T-helper 2 cell treated with Interferon-gamma antibody and Interleukin-4, amounts not matched to agents 5 μg/mL and 100 μg/mL, for 36 hours (primary cell): ENCODE measurements around the gene NPAS2.
A peak's percentile ranks its signal among the peaks of the same experiment; 100 is the strongest.

Experiments
- DNase-seq: peaks from one replicate; pipeline ENCODE4 v3.0.0; 2021; ENCODE audit warnings: low spot score
- H3K27ac Mint-ChIP-seq: one replicate; pipeline ENCODE4 v1.8.0; 2021; ENCODE audit warnings: mild to moderate bottlenecking, mixed read lengths
- H3K27me3 Mint-ChIP-seq: one replicate; pipeline ENCODE4 v1.8.0; 2021; ENCODE audit warnings: low read depth, mixed read lengths
- H3K36me3 Mint-ChIP-seq: one replicate; pipeline ENCODE4 v1.8.0; 2021; ENCODE audit warnings: low read depth, mixed read lengths
- H3K4me1 Mint-ChIP-seq: one replicate; pipeline ENCODE4 v1.8.0; 2021; ENCODE audit warnings: low read depth, mixed read lengths
- H3K4me3 Mint-ChIP-seq: one replicate; pipeline ENCODE4 v1.8.0; 2022; ENCODE audit warnings: mild to moderate bottlenecking, moderate library complexity, mixed read lengths
- H3K9me3 Mint-ChIP-seq: one replicate; pipeline ENCODE4 v1.8.0; 2021; ENCODE audit warnings: mixed read lengths

The NPAS2 gene

DNA sequence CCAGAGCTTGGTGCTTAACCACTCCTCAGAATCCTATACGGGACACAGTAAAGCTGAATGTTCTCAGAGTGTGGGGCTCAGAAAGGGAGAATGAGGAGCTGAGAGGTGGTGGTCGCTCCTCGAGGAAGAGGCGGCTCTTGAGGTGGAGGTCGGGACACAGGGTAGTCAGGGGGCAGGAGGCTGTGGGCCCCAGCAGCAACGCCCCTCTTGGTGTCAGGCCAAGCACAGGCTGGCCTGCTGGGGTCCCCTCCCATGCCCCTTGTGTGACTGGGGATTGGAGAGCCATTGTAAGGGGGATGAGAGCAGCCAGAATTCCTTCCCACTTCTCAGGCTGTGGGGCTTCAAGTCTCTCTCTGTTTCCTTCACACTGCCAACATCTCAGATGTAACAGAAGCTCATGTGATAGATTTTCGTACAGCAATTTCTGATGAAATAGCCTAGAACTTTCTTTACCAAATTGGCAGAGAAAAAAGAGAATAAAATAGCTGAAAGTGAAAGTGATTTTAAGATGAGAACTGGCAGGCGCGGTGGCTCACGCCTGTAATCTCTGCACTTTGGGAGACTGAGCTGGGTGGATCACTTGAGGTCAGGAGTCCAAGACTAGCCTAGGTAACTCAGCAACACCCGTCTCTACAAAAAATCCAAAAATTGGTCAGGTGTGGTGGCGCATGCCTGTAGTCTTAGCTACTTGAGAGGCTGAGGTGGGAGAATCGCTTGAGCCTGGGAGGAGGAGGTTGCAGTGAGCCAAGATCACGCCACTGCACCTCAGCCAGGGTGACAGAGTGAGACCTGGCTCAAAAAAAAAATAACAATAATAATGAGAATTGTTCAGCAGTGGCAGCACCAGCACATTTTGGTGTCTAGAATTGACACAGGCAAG lies 121.1 kb downstream of the NPAS2 start:
- Mint-ChIP-seq H3K4me3 (peak overlapping the region; percentile 78), H3K9me3 (no peaks in the 10 kb centered on the region), H3K27ac (peak overlapping the region; percentile 72), H3K27me3 (no peaks in the 10 kb centered on the region), H3K36me3 (no peaks in the 10 kb centered on the region), H3K4me1 (peaks cover 23% of the 10 kb centered on the region)
- DNase-seq = no peak

DNA sequence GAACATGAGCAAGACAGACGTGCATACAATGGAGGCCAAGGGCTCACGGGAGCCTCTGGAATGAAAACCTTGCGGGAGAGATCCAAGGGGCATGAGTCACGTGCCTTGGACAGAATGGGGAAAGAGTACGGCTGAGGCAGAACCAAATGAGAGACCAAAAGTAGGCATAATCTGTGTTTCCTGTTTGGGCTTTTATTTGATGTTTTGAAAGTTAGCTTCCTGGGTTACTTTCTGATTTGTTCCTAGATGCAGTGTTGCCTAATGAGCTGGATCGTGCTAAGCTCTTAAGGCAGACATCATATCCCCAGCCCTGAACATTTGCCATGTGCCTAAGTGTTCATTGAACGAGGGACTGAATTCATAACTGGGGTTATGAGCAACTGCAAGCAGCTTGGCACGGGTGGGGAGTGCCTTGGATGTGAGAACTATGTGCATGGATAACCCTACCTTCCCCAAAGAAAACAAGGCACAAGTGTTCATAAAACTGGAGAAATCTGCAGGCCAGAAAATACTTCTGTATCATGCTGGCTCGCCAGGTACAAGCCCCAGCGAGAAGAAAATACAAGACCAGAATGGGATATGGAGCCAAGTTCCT lies 121.8 kb downstream of the NPAS2 start:
- no peak for DNase-seq
- H3K9me3 Mint-ChIP-seq = no peaks in the 10 kb centered on the region
- H3K36me3 Mint-ChIP-seq = no peaks in the 10 kb centered on the region
- peak overlapping the region; percentile 78 for H3K4me3 Mint-ChIP-seq
- peaks cover 23% of the 10 kb centered on the region for H3K4me1 Mint-ChIP-seq
- H3K27ac Mint-ChIP-seq = peak overlapping the region; percentile 72
- H3K27me3 Mint-ChIP-seq = no peaks in the 10 kb centered on the region

DNA sequence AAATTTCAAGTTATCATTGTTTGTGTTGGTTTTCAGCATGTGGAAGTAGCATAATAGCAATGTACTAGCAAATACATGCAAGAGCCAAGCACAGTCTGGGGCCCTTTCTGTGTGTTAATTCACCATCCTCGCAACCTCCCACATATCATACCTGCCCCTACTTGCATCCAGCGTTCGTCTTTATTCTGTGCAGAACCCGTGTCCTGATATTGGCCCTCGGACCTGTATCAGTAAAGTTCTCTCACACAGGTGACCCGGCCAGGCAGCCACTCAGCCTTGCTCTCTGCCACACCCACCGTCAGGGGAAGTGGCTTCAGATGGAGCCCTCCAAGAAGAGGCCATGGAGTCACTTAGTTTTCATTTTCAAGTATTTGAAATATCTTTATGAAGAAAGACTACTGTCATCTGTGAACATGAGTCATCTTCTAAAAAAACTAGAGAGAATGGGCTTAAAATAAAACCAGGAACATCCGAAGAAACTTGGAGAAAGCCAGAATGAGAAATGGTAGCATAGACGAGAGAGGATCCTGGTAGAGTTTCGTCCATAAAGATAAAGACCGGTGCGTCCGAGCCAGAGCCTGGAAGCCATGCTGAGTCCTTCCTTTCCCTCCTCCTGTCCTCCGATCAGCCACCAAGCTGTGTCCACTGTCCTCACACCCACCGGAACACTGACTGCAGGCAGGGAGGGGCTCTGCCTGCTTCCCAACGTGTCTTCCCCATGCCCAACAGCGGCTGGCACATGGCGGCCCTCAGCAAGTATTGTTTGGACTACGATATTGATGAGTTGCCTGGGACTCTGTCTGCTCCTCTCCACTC lies 124.9 kb downstream of the NPAS2 start:
- no peaks in the 10 kb centered on the region for H3K9me3 Mint-ChIP-seq
- no peak for DNase-seq
- no peak overlapping the region for H3K27ac Mint-ChIP-seq
- no peaks in the 10 kb centered on the region for H3K36me3 Mint-ChIP-seq
- H3K4me3 Mint-ChIP-seq = no peak overlapping the region
- H3K27me3 Mint-ChIP-seq = no peaks in the 10 kb centered on the region
- peaks cover 22% of the 10 kb centered on the region for H3K4me1 Mint-ChIP-seq

DNA sequence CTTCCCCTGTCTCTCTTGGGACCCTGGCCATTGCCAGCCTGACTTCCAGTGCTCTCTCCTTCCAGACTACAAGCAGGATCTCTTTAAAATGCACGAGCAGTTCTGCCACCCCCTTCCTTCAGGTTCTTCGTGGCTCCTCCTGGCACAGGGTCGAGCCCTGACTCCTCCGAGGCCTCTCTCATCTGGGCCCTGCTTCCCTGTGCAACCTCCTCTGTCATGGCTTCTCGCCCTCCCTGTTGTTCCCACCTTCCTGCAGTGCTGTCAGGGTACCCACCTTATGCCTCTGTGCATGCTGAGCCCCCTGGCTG lies 125.4 kb downstream of the NPAS2 start:
- DNase-seq = no peak
- Mint-ChIP-seq H3K27me3 (no peaks in the 10 kb centered on the region), H3K4me1 (peaks cover 17% of the 10 kb centered on the region), H3K4me3 (no peak overlapping the region), H3K9me3 (no peaks in the 10 kb centered on the region), H3K27ac (no peak overlapping the region), H3K36me3 (no peaks in the 10 kb centered on the region)

DNA sequence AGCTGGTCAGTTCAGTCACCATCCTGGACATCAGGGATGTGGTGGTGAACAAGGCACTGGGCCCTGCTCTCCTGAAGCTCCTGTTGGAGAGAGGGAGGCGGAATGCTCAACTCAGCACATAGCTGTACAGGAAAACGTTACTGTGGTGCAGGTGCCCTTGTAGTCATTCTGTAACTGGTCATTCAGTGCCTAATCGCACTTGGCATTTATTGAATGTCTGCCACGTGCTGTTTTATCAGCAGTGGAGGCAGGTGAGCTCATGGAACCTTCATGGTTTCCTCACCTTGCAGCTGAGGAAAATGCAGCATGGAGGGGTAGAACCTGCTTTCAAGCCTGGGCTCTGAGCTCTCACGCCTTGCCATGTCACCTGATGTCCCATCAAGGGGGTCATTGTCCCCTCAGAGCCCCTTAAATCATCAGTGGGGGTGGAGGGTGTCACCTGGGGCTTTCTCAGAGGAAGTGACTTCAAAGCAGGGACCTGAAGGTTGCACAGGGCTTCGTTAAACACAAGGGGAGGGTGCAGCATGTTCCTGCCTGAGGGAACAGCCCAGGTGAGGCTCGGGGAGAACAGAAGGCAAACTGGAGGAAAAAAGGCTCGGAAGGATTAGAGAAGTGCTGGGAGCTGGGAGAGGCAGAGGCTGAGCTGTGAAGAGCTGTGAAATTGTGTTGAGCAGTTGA lies 126.1 kb downstream of the NPAS2 start:
- Mint-ChIP-seq H3K4me1 (peaks cover 10% of the 10 kb centered on the region), H3K4me3 (no peak overlapping the region), H3K27me3 (no peaks in the 10 kb centered on the region), H3K36me3 (no peaks in the 10 kb centered on the region), H3K27ac (no peak overlapping the region), H3K9me3 (no peaks in the 10 kb centered on the region)
- no peak for DNase-seq

DNA sequence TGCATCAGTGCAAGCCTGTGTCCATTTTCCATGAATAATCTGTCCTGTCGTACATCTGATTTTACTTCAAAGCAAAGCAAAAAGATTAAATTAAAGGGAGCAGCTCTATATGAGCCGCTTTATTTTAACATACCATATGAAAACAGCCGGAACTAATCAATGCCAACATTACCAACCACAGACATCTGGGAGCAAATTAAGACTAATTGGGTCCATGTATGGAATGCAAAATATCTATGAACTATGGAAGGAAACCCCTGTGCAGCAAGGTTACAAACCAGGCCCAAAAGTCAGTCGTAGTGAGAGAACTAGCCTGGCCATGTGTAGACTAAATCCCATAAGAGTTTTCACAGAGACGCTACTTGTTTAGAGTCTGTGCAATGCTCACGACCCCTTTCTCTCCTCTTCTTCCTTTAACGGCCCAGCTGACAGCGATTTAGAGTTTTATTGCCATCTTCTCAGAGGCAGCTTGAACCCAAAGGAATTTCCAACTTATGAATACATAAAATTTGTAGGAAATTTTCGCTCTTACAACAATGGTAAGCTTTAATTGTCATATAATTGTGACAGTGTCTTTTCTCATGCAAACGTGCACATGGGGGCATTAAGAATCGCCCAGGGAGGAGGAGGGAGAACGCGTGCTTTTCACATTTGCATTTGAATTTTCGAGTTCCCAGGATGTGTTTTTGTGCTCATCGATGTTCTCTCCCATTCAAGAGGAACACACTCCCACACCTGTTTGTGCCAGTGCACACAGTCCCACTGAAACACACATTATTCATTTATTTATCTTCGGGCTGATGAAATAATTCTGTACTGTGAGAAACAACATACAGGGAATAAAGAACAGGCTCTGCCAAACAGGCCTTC lies 129.2 kb downstream of the NPAS2 start:
- Mint-ChIP-seq H3K4me1 (no peaks in the 10 kb centered on the region), H3K36me3 (no peaks in the 10 kb centered on the region), H3K9me3 (no peaks in the 10 kb centered on the region), H3K27ac (no peak overlapping the region), H3K27me3 (no peaks in the 10 kb centered on the region), H3K4me3 (no peak overlapping the region)
- DNase-seq = no peak

DNA sequence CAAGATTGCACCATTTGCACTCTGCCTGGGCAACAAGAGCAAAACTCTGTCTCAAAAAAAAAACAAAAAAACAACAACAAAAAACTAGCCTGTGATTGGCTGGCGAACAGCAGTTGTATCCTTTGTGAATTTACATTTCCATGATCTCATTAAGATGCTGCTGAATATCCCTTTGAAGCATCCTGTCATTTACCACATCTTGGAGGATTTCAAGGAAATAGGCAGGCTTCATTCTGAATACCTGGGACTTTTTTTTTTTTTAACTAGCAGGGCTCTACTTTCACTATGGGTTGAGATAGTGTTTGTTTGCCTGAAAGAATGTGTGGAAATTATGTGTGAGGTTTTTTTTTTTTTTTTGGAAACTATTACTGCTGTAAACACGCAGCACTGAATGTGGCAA lies 132.6 kb downstream of the NPAS2 start:
- Mint-ChIP-seq H3K36me3 (no peaks in the 10 kb centered on the region), H3K27ac (no peak overlapping the region), H3K4me1 (no peaks in the 10 kb centered on the region), H3K9me3 (no peaks in the 10 kb centered on the region), H3K4me3 (no peak overlapping the region), H3K27me3 (no peaks in the 10 kb centered on the region)
- no peak for DNase-seq

DNA sequence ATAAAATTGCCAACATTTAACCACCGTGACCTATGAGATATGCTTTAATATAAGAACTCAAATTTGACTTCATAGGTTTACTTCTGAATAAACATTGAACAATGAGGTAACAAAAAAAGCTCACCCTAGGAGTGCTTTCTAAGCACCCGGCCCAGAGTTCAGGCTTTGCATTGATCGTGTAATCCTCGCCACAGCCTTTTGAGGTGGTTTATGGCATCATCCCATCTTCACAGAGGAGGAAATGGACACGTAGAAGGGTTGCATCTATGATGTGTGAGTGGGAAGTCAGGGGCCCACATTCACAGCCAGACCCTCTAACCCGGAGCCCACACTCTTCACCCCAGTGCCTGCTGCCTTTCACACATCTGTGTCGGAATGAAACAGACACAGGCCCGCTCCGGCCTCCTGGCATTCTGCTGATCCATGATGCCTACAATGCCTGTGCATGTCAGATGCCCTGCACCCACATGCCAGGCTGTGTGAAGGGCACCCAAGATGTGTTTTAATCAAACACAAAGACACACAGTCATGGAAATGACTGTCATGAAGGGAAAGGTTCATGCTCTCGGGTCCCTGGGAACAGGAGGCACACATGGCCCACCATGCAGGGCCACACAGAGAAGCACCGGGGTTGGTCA lies 133.6 kb downstream of the NPAS2 start:
- no peaks in the 10 kb centered on the region for H3K36me3 Mint-ChIP-seq
- H3K27me3 Mint-ChIP-seq = no peaks in the 10 kb centered on the region
- no peaks in the 10 kb centered on the region for H3K9me3 Mint-ChIP-seq
- no peak for DNase-seq
- H3K4me1 Mint-ChIP-seq = no peaks in the 10 kb centered on the region
- no peak overlapping the region for H3K27ac Mint-ChIP-seq
- no peak overlapping the region for H3K4me3 Mint-ChIP-seq

DNA sequence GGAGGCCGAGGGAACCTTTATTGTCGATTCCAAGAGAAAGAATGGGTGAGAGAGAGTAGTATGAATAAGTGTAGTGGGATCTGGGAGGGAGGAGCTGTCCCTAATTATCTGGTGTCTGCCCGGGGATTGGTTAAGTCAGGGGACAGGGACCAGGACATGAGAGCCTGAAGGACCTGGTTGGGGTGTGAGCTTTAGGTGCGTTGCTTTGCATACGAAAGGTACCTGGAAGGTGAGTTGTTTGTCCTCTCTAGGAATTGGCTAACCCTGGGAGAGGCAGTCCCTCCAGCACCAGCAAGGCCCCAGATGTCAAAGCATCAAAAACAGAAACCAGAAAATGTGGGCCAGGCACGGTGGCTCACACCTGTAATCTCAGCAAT lies 134.1 kb downstream of the NPAS2 start:
- Mint-ChIP-seq H3K27me3 (no peaks in the 10 kb centered on the region), H3K27ac (no peak overlapping the region), H3K9me3 (no peaks in the 10 kb centered on the region), H3K4me3 (no peak overlapping the region), H3K4me1 (no peaks in the 10 kb centered on the region), H3K36me3 (no peaks in the 10 kb centered on the region)
- no peak for DNase-seq

DNA sequence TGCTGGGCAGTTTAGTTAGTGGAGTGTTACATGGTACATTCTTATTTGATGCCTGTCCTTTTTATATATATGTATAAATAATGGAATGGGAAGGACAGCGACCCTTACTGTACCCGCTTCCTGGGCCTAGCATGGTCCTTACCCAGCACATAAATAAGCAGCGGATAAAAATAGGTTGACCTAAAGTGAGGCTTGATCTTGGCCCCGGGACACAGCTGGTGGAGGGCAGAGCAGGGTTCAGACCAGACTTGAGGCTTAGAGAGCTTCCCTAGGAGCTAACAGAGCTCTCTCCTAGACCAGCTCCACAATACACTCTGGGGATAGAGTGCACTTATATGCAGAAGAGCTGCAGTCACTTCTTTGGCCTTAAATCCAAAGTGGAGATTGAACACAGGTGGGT lies 135.3 kb downstream of the NPAS2 start:
- Mint-ChIP-seq H3K27ac (no peak overlapping the region), H3K4me3 (no peak overlapping the region), H3K9me3 (no peaks in the 10 kb centered on the region), H3K27me3 (no peaks in the 10 kb centered on the region), H3K36me3 (no peaks in the 10 kb centered on the region), H3K4me1 (no peaks in the 10 kb centered on the region)
- no peak for DNase-seq

DNA sequence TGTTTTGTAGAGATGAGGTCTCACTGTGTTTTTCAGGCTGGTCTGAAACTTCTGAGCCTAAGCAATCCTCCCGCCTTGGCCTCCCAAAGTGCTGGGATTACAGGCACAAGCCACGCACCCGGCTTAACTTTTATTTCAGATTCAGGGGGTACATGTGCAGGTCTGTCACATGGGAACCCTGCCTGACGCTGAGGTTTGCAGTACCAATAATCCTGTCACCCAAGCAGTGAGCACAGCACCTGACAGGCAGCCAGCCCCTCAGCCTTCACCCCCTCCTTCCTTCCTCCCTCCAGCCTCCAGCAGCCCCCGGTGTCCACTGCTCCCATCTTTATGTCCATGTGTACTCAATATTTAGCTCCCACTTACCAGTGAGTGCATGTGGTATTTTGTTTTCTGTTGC lies 136.1 kb downstream of the NPAS2 start:
- Mint-ChIP-seq H3K4me3 (no peak overlapping the region), H3K36me3 (no peaks in the 10 kb centered on the region), H3K4me1 (no peaks in the 10 kb centered on the region), H3K27ac (no peak overlapping the region), H3K9me3 (no peaks in the 10 kb centered on the region), H3K27me3 (no peaks in the 10 kb centered on the region)
- no peak for DNase-seq

DNA sequence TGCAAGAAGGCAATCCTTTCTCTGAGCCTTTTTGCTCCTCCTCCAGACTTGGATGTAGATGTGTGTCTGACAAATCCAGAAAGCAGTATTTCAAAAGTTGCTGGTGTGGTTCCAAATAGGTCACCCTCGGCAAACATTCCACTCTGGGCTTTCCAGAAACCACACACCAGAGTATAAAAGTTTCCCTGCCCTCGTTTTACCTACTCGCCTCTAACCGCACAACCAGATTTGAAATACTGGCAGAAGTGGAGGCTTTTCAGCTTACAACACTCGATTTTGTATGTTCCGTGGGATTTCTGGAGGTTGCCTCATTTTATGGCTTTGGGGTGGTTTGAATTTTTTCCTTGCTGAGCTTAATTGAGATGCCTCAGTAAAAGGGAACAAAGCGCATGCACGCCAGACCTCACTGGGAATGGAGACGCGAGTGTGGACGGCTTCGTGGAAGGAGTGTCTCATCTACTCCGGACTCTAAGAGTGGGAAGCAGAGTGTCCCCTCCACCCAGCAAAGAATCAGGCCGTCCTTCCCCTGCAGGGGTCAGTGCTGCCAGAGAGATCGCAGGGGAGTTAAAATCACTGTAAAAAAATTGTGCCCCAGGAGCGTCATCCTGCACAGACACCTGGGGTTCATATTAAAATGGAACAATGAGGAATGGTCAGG lies 138.2 kb downstream of the NPAS2 start:
- no peak for DNase-seq
- Mint-ChIP-seq H3K36me3 (no peaks in the 10 kb centered on the region), H3K27me3 (no peaks in the 10 kb centered on the region), H3K27ac (no peak overlapping the region), H3K9me3 (no peaks in the 10 kb centered on the region), H3K4me1 (no peaks in the 10 kb centered on the region), H3K4me3 (no peak overlapping the region)
